HG03354 (cell line): ENCODE results near the gene BRSK1.

Experiments used
- ATAC-seq: cut with Tn5 transposase; IDR thresholded peaks from one replicate; pipeline ENCODE4 v1.9.1; 2021; ENCODE audit warnings: mild to moderate bottlenecking; ENCODE audit not compliant: unreplicated experiment, poor library complexity, severe bottlenecking

BRSK1 gene

DNA sequence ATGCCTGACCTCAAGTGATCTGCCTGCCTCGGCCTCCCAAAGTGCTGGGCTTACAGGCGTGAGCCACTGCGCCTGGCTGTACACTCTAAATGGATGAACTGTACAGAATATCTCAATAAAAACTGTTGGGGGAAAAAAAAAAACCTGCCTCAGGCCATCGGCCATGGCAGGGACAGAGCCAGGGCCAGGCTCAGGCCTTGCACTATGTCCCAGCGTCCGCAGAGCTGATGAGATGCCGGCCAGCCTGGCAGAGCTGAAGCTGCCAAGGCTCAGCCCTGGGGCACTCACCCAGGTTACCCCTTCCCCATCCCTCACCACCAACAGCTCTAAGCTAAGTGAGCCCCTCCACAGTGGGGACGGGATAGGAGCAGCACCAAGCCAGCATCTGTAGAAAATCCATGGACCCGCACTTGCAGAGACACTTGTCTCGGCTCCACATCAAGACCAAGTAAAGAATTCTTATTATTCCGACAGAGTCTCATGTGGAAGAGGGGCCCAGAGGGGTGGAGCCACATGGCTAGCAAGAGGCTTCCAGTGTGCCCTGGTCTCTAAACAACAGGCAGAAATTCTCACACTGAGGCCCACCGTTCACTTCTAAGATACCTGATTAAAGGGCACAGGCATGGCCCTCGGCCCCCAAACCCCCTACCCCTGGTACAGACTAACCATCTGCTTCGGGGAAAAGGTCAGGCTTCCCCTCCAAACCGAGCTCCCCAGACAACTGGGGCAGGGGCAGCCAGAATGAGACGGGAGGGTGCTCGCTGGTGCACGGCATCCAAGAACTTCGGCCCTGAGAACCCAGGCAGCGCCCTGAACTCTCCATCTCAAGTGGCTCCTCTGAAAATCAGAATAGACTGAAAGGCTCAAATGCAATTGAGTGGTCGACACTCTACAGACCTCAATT lies 30.8 kb upstream of the BRSK1 start:
- no peak for ATAC-seq

DNA sequence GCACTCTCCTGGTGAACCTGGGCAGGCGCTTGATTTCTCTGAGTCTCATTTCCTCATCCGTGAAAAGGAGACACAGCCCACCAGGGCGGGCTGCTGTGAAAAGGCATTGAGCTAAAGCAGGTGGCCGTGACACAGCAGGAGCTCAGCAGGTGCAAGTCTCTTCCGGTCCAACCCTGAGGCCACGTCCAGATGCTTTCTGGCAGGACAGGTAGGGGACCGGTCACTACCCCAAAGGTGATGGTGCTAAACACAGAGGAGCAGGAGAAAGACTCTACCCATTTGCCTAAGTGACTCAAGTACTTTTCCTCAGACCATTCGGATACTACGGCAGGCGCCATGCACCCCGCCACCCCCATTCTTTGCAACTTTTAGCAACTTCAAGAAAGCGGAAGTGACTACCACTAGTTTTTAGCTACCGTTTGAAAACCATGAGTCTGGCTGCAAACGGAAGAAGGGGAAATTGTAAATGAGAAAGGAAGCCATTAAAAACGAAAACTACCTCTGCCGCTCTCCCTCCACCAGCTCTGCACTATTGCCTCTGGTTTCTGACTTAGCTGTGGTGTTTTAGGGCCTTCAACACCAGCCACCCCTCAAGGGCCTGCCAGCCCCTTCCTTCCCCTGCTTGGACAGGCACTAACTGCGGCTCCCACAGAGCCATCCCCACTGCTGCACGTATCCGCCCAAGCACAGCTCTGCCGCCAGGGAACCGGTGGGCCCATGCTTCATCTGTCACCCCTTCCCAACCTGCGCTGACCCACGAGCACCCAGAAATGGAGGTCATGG lies 29.8 kb upstream of the BRSK1 start:
- ATAC-seq, result peak; percentile 52

DNA sequence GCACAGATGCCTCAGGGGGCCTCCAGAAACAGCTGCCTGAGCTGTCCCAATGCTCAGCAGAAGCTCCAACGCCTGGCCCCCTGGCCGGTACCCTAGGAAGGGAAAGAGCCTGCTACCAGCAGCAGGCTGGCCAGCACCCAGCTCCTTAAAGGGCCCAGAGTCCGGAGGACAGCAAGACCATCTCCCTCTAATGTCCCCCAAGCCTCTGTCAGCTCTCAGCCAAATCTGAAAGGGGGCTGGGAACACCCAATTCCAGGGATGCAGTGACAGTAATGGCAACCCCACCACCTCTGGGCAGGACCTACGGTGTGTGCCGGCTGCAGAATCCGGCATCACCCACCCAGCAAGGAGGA lies 29.2 kb upstream of the BRSK1 start:
- no peak for ATAC-seq

DNA sequence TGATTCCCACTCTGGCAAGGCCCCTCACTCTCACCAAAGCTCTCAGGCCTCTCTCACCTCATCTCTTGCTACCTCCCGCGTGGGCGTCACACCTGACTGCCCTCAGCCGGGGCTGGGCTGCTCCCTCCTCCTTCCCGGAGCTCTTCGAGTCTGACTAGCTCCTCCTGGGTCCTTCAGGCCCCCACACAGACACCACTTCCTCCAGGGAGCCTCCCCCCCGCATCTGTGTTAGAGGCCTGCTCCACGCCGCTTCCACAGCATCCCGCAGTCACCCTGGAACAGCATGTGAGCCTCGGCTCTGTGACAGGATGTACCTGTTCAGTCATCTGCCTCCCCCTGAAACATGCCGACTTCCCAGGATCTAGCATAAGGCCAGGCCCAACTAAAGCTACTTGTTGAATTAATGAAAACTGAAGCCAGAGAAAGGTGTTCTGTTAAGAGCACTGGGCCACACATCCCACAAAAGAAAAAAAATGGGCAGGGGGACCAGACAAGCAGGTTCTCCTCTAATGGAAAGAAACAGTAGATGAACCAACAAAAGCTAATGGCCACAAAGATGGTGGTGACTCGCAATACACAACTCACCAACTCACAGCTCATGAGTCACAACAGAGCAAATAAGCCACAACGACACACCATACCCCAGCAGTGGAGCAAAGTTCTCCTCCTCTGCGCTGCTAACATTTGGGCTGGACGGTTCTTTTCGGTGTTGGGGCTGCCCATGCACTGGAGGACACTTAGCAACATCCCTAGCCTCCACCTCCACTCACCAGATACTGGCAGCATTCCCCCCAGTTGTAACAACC lies 28.0 kb upstream of the BRSK1 start:
- ATAC-seq, result no peak

DNA sequence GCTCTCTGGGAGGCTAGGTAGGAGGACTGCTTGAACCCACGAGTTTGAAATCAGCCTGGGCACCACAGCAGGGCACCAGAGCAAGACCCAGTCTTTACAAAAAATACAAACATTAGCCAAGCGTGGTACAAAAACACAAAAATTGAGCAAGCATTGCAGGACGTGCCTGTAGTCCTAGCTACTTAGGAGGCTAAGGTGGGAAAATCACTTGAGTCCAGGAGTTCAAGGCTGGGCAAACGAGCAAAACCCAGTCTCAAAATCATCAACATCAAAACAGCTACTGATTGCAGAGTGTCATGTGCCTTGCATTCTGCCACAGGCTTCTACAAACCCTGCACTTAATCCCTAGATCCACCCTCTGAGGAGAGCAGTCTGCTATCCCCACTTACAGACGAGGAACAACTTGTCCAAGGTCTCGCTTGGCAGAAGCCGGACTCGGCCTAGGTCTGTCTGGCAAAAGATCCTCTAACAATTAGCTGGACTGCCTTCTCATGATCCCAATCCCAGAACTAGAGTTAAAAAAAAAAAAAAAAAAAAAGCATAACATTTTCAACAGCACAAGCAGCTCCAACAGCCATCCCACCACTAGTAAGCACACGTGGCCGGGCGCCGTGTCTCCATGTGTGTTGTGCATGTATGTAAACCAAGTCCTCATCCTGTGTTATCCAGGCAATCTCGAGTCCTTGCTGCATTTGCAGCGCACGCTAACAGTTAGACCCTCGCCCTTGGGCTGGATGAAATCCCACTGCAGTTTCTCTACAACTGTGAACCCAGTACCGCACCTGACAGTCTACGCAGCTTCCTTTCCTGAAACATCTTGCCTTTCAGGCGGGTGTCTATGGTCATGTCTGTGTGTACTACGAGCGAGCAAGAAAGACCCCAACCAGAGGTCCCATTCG lies 27.0 kb upstream of the BRSK1 start:
- ATAC-seq, result no peak

DNA sequence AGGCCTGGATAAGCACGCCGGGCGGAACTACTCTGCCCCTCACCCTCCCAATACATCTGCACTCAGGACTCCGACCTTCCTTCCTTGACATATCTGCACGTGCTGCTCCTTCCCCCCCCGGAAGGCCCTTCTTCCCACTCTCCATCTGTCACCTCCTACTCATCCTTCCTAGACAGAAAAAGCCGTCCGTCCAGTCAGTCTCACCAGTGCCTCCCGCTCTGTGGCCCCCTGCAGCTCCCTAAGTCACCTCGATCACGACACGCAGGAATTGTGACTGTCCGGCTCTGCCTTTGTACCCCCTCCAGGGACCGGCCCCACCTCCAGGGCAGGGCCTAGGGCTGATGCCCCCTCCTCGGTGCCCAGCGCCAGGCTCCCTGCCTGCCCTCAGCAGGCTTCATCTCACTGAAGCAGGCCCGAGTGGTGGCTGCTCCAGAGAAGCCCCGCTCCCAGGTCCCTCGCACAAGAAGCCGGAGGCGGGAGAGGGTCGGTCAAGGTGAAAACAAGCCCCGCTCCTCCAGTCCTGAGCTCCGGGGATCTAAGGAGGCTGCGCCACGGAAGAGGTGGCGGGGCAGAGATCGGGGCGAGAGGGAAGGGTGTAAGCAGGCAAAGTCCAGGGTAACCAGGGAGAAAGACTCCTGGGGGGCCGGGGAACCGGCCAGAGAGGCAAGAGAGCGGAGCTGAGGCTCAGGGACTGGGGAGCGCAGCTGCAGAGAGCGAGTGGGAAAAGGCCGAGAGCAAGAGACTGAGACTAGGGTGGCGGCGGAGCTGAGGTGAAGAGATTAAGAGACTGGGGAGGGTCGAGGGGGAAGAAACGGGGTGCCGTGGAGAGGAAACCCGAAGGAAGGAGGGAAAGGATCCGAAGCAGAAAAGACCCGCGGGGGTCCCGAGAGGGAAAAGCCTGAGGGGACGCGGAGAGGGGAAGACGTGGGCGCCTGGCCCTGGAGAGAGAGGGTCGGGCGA lies 26.1 kb upstream of the BRSK1 start:
- ATAC-seq, result no peak

DNA sequence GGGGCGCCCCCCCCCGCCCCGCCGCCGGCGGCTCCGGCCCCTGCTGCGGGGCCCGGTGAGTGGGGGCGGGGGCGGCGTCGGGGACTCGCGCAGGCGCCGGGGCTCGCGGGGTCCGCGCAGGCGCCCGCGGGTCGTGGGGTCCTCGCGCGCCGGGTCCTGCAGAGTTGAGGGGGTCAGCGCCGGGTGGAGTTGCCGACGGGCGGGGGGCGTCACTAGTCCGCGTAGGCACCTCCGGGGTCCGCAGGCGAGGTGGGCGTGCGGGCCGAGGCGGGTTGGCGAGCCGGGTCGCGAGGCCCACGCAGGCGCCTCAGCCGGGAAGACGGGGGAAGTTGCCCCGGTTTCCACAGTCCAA lies 25.3 kb upstream of the BRSK1 start:
- ATAC-seq, result peak; percentile 11

DNA sequence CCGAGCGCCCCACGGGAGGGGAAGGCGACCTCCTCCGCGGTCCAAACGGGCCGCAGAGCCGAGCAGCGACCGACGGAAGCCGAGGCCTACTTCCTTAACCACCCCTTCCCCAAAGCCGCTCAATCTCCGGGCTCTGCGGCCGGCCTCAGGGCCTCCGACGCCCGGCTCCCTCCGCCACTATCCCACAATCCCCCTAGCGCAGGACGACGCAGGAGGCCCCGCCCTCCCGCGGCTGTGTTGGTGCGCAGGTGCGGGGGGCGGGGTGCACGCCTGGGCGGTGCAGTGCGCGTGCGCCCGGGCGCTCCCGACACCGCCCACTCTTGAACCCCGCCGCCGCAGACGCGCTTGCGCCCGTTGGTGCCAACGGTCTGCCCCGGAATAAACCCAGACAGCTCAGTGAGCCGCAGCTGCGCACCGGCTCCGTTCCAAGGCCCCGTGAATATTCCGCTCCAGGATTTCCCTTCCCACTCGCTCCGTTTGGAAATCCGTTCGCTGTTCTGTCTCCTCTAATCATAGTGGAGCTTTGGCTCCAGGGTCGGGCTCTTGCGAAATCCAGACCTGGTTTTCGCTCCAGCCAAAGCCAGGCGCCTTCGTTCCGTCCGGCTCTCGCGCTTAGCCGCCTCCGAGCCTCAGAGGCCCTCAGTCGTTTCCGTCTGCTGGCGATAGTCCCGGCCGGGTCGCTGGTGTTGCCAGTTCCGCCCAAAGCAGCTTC lies 24.8 kb upstream of the BRSK1 start, which contains the start of gene PPP6R1:
Gene PPP6R1 (minus strand): TSS at position 190 of the 712 bp plus-strand sequence. CDS start 11,914 bp downstream, outside the sequence.
- peak; percentile 73 for ATAC-seq

DNA sequence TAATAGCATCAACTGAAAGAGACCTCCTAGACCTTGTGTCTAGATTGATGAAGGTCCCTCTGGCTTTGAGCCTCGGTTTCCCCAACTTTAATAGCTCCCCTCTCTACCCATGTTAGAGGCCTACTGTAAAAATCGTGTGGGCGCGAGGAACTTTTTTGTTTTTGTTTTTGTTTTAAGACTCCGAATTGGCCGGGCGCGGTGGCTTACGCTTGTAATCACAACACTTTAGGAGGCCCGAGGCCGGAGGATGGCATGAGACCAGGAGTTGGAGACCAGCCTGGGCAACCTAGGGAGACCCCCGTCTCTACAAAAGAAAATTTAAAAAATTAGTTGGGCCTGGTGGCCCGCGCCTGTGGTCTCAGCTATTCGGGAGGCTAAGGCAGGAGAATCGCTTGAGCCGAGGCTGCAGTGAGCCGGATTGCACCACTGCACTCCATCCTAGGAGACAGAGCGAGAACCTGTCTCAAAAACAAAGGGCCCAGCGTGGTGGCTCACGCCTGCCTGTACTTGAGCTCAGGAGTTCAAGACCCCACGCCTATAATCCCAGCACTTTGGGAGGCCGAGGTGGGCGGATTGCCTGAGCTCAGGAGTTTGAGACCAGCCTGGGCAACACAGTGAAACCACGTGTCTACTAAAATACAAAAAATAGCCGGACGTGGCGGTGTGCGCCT lies 24.1 kb upstream of the BRSK1 start:
- ATAC-seq, result no peak

DNA sequence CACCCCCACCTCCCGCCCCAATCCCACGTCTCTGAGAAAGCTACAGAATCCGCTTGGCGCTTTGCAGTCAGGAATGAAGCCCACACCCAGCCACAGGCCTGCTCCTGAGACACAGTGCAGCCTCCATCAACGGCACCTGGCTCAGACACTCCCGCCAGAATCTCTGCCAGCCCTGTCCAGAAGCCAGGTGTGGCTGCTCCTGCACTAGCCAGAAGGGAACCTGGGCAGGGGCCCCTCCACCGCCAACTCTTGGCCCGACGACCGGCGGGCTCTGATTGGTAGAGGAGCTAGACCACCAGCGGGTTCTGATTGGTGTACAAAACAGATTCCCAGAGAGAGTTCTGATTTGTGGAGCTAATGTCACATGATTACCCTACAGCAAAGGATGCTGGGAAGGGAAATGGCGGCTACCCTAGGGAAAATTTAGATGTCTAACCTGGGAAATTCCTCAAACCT lies 22.1 kb upstream of the BRSK1 start:
- ATAC-seq, result no peak

DNA sequence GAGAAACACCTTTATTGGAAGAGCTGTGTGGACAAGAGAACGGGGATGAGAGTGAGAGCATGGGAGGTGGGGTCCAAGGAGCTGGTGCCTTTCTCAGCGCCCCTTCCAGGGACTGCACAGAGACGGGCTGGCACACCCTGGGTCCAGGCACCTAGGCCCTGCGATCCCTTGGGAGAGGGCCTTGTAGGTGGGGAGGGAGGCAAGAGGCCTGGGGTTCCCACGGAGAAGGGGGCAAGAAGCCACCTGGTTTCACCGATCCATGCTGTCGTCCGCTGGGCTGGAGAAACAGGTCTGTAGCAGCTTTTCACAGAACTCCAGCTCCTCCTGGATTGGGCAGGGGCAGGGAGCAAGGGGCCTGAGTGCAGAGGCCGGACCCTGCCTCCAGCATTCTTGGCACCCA lies 21.4 kb upstream of the BRSK1 start:
- no peak for ATAC-seq

DNA sequence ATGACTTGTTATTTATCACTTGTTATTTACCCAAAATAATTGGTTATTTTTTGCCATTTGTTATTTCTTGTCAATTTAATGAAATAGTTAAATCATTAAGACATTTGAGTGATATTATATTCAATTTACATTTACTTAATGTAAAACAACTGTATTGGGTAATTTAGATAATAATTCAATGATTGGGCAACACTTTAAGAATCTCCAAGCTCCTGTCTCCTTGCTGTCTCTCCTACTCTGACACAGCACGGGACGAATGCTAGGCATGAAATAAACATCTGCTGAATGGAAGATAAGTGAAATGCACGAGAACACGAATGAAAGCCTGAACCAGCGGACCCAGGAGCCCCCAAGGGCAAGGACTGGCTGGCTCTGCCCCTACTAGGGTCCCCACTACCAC lies 19.3 kb upstream of the BRSK1 start:
- ATAC-seq, result no peak

DNA sequence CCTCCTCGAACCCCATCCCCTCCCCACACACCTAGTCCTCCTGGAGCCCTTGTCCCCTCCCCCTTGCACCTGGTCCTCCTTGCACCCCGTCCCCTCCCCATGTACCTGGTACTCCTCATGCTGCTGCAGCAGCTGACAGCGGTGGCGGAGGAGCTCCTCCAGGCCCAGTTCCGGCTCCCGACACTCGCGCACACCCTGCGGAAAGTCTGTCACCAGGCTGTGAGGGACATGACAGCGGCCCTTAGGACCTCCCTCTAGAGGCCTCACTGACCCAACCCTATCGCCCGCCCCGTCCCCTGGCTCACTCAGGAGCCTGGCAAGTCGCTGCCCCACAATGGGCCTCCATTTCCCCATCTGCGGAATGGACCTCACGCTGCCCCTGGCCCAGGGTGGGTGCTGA lies 18.6 kb upstream of the BRSK1 start:
- ATAC-seq, result no peak

DNA sequence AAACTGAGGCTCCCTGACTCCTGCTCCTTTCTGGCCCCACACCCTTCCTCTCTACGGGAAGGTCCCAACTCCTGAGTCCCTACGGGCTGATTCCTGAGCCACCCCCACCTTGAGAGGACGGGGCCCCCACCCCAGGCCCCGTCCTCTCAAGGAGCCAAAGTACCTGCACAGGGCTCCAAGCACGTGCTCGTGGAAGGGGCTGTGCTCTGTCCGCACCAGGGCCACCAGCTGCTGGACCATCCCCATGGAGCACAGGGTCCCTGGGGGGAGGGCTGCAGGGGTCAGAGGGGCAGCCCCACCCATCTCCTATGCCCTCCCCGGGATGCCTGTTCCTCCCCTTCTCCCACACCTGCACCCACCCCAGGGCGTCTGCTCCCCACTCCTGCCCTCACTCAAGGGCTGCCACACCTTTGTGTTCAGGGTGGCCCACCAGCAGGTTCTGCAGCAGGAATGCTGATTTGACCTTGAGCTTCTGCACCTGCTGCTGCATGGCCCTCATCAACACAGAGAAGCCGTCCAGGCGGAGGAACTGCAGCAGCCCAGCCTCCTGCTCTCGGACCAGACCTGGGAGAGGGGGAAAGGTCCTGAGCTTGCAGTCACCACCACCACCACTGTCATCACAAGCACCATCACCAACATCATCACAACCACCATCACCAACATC lies 17.9 kb upstream of the BRSK1 start:
- no peak for ATAC-seq

DNA sequence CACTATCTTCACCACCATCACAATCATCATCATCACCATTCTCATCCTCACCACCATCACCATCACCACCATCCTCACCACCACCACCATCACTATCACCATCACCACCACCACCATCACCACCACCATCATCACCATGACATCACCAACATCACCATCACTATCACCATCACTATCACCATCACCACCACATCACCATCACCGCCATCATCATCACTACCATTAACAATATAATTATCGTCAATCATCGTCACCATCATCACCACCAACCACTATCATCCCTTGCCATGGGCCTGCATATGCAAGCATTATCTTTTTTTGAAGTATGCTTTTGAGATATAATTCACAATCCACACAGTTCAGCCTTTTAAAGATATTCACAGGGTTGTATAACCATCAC lies 17.4 kb upstream of the BRSK1 start:
- ATAC-seq, result no peak

DNA sequence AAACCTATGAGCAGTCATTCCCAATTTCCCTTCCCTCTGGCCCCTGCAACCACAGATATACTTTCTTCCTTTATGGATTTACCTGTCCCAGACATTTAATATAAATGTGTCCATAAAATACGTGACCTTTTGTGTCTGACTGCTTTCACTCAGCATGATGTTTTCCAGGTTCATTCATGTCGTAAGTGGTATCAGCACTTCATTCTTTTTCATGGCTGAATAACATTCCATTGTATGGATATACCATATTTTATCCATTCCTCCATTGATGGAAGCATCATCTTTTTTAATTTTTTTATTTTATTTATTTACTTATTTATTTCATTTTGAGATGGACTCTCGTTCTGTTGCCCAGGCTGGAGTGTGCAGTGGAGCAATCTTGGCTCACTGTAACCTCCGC lies 17.0 kb upstream of the BRSK1 start:
- ATAC-seq, result no peak

DNA sequence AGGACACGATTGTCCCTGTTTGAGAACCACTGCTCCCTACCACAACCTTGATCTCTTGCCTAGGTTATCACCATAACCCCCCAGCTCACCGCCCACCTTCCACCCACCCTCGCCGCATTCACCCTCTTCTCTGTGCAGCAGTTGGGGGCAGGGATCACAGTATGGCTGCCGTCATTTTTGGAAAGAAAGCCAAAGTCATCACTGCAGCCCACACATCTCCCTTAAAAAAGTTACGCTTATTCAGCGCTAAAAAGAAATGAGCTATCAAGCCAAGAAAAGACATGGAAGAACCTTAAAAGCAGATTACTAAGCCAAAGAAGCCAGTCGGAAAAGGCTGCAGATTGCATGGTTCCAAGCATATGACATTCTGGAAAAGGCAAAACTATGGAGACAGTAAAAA lies 14.5 kb upstream of the BRSK1 start:
- no peak for ATAC-seq
